DMS79 treated with DMSO at 0.1 percent for 48 hours (cell line): ENCODE data around the gene TMEM61.
A peak's percentile ranks its signal among the peaks of the same experiment; 100 is the strongest.

ENCODE experiments used
- DNase-seq: peaks from one replicate; lab custom pipeline; 2025; lab: John Stamatoyannopoulos, UW

The TMEM61 gene

DNA sequence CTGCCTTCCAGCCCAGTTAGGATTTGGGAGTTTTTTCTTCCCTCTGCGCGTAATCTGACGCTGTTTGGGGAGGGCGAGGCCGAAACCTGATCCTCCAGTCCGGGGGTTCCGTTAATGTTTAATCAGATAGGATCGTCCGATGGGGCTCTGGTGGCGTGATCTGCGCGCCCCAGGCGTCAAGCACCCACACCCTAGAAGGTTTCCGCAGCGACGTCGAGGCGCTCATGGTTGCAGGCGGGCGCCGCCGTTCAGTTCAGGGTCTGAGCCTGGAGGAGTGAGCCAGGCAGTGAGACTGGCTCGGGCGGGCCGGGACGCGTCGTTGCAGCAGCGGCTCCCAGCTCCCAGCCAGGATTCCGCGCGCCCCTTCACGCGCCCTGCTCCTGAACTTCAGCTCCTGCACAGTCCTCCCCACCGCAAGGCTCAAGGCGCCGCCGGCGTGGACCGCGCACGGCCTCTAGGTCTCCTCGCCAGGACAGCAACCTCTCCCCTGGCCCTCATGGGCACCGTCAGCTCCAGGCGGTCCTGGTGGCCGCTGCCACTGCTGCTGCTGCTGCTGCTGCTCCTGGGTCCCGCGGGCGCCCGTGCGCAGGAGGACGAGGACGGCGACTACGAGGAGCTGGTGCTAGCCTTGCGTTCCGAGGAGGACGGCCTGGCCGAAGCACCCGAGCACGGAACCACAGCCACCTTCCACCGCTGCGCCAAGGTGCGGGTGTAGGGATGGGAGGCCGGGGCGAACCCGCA is 59.1 kb downstream of the TMEM61 start, which contains the start of gene PCSK9:
Gene PCSK9, plus strand, starts transcription at position 207 of the 741 bp plus-strand sequence. Its CDS starts 290 bp downstream, at position 497.
- peak; percentile 57 for DNase-seq

DNA sequence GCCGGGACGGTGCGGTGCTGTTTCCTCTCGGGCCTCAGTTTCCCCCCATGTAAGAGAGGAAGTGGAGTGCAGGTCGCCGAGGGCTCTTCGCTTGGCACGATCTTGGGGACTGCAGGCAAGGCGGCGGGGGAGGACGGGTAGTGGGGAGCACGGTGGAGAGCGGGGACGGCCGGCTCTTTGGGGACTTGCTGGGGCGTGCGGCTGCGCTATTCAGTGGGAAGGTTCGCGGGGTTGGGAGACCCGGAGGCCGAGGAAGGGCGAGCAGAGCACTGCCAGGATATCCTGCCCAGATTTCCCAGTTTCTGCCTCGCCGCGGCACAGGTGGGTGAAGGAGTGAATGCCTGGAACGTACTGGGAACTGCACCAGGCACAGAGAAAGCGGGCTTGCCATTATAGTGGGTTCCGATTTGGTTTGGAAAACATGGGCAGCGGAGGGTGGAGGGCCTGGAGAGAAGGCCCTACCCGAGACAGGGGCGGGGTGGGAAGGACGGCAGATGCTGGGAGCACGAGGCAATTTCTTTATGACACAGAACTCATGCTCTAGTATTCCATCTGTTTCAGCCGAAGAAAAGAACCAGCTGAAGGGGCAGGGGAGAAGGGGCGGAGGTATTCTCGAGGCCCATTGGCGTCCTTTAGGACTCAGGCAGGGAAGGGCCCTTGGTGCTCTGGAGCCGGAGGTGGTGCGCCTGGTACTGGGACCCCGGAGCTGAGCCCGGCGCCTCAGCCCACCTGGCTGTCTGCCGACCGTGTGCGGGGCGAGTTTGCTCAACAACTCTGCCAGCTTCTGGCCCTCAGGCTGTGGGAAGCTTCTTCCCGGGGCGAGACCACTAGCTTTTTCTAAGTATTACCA is 59.9 kb downstream of the TMEM61 start:
- DNase-seq: peak; percentile 52

DNA sequence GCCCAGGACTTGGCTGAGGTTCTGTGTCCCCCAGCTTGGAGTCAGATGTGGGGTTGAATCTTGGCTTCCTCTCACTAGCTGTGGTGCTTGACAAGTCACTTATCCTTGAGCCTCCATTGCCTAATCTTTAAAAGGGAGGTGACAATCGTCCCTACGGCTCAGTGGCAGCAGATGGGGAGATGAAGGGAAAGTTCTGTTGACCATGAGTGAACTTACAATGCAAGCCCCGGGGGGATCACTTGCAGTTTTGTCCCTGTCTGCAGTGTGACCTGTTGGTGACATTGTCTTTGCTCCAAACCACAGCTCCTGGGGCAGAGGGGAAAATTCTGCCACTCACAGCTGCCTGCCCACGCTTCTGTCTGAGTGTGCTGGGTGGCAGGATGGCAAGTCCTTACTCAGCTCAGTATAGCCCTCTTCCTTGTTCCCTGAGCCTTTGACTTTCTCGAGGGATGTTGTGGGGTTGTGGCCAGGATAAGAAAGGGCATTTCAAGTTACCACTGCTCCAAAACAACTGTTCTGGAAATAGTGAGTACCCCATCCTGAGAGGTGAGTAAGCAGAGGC is 60.6 kb downstream of the TMEM61 start:
- peak; percentile 52 for DNase-seq

DNA sequence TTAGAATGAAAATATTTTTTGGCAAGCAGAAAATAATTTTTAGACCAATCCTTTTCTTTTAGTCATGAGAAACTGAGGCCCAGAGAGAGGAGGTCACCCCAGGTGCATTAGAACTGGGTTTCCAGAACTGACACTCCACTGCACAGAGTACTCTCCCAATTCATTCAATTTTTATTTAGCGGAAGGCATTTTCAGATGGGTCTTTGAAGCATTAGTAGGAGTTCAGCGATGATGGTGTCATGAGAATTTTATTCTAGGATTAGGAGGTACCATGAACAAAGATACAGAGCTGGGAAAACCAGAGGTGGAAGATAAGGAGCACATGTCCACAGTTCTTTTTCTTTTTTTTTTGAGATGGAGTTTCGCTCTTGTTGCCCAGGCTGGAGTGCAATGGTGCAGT is 61.2 kb downstream of the TMEM61 start:
- DNase-seq: no peak
